IPS DF 4.7 (cell line): ENCODE measurements around the gene HMGXB3.
"Not testable (repeated sequence)": the region's sequence is repeated elsewhere in the genome, so short reads cannot be mapped to it uniquely, and the experiment has no call there.

Source experiments
- DNase-seq: peaks from one replicate; pipeline ENCODE4 v3.0.0-alpha.2; 2013; ENCODE audit warnings: low spot score; ENCODE audit errors: extremely low read depth

Gene HMGXB3

DNA sequence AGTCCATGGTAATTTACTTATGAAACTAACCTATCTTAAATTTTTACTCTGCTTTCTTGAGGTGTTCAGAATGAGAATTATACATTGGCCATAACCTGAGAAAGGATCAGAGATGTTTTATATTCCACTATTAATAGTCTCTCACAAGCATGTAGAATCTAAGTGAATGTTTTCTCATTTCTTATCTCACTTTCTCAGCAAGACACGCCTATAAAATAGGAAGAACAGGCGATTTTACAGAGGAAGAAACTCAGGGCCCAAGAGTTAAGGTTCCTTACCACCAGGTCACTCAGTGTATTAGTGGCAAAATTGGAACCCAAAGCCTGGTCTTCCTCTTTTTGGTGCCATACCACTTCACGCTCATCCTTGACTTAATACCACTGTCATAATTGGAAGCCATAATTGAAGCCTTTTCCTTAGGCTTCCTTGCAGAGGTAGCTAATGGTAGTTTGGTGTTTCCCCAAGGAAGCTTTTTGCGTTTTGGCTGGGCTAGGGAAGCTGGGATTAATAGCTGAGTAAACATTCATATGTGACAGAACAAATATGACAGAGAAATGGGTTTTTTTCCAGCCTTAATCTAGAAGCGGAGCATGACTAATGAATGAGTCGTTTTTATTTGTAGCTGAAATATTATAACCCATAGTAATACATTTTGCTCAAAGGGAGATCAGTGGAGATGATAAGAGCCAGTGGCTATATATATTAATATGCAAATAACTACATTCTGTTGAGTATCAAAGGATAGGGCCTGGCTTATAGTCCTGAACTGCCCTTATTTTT, 16.9 kb downstream of the HMGXB3 start:
- DNase-seq = no peak

DNA sequence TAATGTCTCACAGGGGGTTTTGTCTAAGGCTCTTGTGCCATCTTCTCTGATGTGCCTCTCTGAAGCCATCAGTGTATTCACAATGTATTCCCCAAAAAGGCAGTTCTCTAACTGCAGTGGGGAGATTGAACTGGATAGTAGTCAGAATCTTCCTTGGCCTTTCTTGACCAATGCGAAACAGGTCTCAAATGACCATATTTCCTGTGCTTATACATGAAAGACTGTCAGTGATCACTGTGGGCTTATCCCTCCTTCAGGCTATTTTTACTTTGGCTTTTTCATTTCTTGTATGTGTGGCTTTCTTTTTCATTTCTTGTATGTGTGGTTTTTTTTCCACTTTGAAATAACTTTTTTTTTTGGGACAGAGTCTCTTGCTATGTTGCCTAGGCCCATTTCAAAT, 19.7 kb downstream of the HMGXB3 start:
- DNase-seq = no peak

DNA sequence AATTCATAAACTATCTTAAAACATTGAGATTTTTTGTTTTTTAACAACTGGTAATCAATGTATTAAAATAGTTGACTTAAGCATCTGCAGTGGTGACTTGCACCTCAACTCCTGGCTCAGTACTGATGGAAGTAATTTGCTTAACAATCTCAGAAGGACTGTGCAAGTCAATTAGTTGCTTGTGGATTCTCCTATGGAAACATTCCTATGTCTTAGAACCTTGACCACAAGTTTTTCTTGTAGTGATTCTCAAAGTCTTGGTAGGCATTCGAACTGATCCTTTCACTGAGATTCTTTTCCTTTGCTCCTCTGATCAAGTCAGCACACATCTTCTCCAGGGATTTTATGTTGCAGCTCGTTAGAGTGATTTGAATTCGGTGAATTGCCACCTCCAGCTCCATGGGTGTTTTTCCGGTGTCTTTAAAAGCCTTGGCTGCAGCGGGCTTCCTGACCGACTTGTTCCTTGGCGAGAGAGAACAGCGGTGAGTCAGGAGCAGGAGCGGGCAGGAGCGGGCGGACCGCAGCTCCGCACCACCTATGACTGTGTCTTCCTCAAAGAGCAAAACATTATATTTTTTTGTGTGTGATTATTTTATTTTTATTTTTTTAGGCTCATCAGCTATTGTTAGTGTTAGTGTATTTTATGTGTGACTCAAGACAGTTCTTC, 21.1 kb downstream of the HMGXB3 start:
- DNase-seq = no peak

DNA sequence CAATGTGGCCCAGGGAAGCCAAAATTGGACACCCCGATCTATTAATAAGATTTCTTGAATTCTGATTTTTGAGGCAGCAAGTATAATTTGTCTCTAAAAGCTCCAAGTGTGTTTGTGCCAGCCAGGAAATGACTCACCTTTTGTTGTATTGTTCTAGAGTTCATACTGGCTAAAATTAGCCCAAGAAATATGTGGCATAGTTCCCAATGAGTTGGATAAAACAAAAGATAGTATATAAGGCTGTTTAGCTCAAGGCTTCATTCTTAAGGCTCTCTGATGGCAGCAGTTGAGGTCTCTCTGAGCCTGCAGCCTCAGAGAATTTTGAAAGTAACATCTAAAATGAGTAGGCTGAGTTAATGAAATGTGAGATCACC, 21.6 kb downstream of the HMGXB3 start:
- DNase-seq = no peak

DNA sequence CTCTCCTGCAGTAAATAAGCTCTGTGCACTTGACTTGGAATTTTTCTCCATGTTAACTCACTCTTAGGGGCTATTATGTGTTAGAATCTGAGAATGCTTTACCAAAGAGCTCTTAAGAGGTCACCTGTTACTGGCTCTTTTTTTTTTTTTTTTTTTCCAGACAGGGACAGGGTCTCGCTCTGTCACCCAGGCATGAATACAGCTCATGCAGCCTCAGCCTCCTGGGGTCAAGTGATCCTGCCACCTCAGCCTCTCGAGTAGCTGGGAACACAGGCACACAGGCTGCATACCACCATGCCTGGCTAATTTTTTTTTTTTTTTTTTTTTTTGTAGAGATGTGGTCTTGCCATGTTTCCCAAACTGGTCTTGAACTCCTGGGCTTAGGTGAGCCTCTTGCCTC, 22.1 kb downstream of the HMGXB3 start:
- no peak for DNase-seq

DNA sequence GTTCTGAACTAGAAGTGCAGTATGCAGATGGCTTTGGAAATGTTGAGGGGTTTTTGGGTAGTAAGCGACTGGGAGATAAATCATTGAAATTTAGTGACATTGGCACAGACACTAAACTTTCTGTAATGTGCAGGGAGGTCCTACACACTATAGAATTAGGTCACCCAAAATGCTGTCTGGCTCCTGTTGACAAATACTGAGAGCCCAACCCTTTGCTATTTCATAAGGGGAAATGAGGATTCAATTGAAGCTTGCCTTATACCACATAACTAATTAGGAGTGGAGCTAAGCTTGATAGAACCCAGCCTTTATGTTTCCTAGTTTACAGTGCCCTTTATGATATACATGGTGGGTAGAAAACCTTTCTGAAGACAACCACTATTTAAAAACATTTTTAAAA, 22.6 kb downstream of the HMGXB3 start:
- no peak for DNase-seq

DNA sequence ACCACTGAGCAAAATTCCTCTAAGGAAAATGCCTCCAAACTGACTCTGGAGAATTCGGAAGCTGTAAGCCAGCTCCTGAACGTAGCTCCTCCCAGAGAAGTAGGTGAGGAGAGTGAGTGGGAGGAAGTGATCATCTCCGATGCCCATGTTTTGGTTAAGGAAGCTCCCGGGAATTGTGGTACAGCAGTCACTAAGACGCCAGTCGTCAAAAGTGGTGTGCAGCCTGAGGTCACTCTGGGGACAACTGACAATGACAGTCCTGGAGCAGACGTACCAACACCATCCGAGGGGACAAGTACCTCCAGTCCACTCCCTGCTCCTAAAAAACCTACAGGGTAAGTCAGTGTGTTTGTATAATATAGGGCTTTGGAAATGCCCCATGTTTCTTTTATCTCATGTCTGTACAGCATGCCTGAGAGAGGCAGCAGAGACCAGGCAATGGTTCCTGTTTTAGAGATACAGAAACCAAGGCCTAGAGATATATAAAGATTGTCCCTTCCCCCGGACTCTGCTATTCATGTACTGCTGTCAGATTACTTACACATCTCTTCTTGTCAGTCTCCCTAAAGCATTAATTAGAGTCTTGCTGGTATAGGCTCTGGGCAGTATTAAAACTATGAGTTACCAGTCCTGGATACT, 23.9 kb downstream of the HMGXB3 start:
- no peak for DNase-seq

DNA sequence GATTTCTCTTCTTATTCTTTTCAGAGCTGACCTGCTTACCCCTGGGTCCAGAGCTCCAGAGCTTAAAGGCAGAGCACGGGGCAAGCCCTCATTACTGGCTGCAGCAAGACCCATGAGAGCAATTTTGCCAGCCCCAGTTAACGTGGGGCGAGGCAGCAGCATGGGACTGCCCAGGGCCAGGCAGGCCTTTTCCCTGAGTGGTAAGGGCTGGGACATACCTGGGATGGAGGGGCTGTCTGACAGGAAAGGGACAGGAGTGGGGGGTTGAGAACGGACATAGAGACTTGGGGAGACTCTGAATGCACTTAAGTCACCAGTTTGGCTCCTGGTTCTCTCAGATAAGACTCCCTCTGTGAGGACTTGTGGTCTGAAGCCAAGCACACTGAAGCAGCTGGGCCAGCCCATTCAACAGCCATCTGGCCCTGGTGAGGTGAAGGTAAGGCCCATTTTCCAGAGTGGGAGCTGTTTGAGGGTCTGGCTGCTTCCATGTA, 26.2 kb downstream of the HMGXB3 start:
- no peak for DNase-seq

DNA sequence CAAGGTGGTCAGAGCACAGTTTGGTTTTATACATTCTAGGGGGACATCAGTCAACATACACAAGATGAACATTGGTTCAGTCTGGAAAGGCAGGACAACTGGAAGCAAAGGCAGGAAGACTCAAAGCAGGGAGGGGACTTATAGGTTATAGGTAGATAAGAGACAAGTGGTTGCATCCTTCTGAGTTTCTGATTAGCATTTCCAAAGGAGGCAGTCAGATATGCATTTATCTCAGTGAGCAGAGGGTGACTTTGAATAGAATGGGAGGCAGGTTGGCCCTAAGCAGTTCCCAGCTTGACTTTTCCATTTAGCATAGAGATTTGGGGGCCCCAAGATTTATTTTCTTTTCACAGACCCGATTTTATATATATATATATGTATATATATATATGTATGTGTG, 27.5 kb downstream of the HMGXB3 start:
- not testable (repeated sequence) for DNase-seq

DNA sequence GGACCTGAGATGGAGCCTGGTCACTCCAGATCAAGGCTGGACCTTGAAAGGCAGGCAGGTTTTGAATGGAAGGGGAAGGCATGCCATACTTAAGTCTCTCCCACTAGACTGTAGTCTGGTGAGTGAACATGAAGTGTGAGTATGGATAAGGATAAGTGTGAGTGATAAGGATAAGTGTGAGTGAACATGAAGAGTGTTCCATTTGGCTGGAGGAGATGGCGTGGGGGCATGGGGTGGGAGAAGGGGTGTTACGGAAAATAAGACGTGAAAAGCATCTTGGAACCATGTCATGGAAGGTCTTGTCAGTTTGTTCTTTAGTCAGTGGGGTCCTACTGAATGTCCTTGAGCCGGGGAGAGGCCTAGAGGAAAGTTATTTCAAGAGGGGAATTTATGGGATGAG, 32.8 kb downstream of the HMGXB3 start:
- no peak for DNase-seq

DNA sequence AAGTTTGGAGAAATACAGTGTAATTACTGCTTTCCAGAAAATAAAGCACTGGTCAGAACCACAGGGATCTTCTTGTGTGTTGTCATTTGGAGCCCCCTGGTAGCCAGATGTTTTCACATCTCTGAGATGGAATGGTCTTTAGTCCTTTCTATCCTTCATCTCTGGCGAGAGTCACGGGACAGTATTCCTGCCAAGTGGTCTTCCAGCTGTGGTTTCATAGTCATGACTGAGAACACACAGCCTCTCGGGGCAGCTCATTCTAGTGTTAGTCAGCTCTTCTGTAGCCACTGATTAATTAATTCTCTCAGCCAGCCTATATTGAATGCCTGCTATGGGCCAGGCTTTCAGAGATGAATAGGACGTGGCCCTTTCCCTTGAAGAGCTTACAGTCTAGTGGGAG, 34.1 kb downstream of the HMGXB3 start:
- no peak for DNase-seq

DNA sequence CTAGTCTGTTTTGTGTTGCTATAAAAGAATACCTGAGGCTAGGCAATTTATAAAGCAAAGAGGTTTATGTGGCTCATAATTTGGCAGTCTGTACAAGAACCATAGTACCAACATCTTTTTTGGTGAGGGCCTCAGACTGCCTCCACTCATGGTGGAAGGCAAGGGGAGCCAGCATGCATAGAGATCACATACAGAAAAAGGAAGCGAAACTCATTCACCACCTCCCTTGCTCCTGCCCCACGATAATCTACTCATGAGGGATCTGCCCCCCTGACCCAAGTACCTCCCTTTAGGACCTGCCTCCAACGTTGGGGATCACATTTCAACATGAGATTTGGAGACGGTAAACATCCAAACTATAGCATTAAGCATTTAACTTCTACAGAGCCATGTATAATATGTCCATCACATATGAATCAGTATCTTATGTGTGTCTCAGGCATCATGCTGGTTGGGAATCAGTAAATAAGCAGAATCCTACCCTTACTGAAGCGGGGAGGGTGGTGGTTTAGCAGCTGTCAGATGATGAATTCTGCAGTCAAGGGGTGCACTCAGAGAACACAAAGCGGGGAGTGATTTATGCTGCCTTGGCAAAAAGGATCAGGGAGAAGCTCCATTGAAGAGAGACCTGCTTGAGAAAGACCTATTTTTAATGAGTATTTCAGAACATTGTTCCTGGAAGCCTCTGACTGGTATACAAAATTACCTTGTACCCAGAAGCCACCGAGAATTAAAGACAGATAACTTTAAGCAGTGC, 34.8 kb downstream of the HMGXB3 start:
- no peak for DNase-seq

DNA sequence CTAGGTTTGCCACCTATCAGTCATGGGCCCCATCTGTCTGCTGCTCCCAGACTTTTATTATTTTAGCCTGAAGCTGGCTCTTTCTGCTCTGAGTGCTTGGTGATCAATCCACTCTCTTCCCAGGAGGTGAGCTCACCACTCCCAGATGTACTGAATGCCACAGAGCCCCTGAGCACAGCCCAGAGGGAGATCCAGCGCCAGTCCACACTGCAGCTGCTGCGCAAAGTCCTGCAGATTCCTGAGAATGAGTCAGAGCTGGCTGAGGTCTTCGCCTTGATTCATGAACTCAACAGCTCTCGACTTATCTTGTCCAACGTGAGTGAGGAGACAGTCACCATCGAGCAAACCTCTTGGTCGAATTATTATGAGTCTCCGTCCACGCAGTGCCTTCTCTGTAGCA, 36.0 kb downstream of the HMGXB3 start:
- DNase-seq = no peak

DNA sequence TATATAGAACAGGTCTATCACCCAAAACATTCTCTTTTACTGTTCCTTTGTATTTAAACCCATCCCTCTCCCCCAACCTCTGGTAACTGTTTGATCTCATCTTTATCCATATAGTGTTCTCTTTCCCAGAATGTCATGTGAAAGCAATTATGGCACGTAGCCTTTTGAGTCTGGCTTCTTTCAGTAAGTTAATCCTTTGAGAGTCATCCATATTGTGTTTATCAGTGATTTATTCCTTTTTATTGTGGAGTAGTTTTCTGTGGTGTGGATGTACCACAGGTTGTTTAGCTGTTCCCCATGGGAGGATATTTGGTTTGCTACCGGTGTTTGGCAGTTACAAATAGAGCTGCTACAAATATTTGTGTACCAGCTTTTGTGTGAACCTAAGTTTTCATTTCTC, 38.0 kb downstream of the HMGXB3 start:
- no peak for DNase-seq

DNA sequence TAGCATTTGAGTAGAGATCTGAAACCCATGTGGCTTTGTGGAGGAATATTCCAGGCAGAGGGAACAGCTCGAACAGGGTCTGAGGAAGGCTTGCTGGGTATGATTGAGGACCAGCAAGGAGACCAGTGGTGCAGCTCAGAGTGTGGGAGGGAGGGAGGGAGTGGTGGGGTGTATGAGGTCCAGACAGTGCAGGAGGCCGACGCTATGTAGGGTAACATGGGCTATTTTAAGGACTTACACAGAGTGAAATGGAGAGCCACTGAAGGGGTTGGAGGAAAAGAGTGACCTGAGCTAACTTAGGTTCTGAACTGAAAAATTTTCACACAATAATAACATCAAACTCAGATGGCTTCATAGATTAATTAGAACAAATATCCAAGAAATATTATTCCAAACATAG, 41.9 kb downstream of the HMGXB3 start:
- DNase-seq = no peak

DNA sequence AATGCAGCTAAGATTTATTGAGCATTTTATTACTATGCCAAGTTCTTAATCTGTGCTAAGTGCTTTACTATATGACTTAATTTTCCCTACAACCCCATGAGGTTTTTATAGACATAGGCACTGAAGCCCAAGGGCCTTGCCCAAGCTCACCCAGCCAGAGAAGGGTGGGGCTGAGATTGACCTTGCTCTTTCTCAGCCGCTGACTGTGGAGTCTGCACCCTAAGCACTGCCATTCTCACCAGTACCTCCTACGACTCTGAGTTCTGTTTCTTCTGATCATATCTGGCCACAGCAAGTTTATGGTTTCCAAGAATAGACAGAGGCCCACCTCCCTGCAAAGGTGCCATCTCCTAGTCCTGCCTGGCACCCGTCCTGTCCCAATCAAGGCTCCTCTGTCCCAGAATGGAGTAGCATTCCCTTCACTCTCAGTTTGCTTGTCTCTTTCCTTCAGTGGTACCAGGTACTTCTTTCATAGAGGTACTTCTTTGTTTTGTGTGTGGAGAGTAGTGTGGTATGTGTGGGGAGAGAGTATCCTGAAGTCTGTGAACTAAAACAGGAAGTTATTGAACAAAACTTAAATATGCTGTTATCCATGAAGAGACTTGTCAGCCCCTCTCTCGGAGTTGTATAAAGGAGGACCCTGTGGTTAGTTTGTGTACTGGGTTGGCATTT, 43.3 kb downstream of the HMGXB3 start:
- DNase-seq = no peak

DNA sequence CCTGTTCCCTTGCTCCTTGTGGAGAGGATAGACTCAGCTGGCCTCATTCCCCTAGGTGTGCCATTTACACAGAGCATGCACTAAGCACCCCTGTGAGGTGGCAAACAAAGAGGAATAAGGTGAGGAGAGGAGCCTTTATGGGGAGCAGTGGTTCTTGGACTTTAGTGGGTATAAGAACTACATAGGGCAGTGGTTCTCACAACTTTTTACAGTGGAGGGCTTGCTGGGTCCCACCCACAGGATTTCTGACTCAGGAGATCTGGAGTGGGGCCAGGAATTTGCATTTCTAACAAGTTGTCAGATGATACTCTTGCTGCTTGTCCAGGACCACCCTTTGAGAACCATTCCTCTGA, 43.8 kb downstream of the HMGXB3 start:
- no peak for DNase-seq

DNA sequence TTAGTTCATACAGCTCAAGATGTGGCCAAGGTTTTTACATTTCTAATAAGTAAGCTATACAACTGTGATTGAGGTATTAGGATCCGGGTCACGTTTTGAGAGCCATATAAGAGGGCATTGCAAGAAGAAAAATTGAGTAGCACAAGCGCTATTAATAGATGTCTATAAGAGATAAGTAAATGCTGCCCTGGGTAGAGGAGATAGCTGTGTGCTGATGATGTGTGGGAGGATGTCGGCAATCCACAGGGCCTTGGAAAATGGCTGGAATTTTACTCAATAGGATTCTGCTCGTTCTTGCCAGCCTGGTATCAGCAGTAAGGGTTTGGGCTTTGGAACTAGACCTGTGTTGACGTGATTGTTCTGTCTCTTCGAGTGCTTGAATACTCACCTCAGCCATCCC, 44.2 kb downstream of the HMGXB3 start:
- DNase-seq = no peak

DNA sequence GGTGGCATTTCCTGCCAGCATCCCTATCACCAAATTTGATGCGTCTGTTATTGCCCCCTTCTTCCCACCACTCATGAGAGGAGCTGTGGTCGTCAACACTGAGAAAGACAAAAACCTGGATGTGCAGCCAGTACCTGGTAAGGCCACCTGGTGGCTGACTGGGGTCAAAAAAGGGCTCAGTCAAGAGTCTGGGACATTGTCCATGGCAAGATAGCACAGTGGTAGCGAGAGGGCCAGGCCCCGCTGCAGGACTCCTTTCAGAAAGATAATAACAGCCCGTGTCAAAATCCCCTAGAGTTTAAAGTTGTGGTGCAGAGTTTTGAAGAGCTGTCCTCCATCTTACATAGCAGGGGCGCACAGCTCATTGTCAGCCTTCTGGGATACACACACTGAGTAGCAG, 45.0 kb downstream of the HMGXB3 start:
- DNase-seq = no peak

DNA sequence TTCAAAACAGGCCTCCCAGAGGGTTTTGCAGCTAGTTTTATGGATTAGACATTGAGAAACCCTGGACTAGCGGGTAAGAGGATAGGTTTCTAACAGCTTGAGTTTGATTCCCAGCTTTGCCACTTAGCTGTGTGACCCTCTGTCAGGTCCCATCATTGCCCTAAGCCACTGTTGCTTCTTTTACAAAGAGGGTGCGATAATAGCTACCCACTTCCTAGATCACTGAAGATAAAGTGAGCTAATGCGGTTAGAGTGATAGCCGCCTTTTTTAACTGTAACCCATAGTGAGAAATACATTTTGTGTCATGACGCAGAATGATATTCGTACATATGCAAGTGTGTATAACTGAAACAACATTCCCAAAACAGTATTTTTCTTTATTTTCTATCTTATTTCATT, 45.5 kb downstream of the HMGXB3 start:
- DNase-seq = no peak

DNA sequence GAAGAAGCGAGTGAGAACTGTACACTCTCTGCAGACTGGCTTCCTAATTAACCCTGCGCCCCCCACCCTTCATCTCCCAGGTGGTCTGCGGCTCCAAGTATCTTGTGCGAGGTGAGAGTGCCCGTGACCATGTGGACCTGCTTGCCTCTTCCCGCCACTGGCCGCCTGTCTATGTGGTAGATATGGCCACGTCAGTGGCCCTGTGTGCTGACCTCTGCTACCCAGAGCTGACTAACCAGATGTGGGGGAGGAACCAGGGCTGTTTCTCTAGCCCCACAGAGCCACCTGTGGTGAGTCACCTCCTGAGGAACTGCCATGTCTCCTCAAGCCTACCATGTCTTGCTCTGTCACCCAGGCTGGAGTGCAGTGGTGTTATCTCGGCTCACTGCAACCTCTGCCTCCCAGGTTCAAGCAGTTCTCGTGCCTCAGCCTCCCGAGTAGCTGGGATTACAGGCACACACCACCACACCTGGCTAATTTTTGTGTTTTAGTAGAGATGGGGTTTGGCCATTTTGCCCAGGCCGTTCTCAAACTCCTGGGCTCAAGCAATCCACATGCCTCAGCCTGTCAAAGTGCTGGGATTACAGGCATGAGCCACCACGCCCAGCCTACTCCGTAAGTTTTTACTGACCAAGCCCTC, 49.8 kb downstream of the HMGXB3 start:
- DNase-seq = not testable (repeated sequence)
